Stimulated activated CD8-positive, alpha-beta memory T cell treated with anti-CD3 and anti-CD28 coated beads, Interleukin-15, amount 100 ng/mL, for 1 hour (primary cell): ENCODE results near the gene GJB2.

ENCODE experiments used
- DNase-seq: peaks from one replicate; pipeline ENCODE4 v3.0.0-alpha.2; 2020; ENCODE audit warnings: low read depth

The GJB2 gene

GRCh38 chr13:20192836-20193161 is at the start of gene GJB2:
GJB2 (minus strand) TSS chr13:20192938; CDS start chr13:20189581, 3,357 bp downstream.
- DNase-seq: no peak

- no peak for DNase-seq
Observed at GRCh38 chr13:20241593-20241992, 48.9 kb upstream of the GJB2 start.

- DNase-seq: no peak
Observed at GRCh38 chr13:20239748-20240147, 47.0 kb upstream of the GJB2 start.

GRCh38 chr13:20232556-20233277 is 40.0 kb upstream of the GJB2 start:
- no peak for DNase-seq

- no peak for DNase-seq
Observed at GRCh38 chr13:20231839-20232555, 39.3 kb upstream of the GJB2 start, which contains the start of gene GJB6. GJB6 (minus strand) TSS chr13:20232319; CDS start chr13:20223480, 8,839 bp downstream.

- DNase-seq: no peak
Observed at GRCh38 chr13:20230913-20231838, 38.4 kb upstream of the GJB2 start.

- no peak for DNase-seq
Observed at GRCh38 chr13:20227730-20228129, 35.0 kb upstream of the GJB2 start.

GRCh38 chr13:20227288-20227687 is 34.5 kb upstream of the GJB2 start:
- DNase-seq: no peak

GRCh38 chr13:20222553-20222952 is 29.8 kb upstream of the GJB2 start:
- DNase-seq: no peak

- DNase-seq: no peak
Observed at GRCh38 chr13:20221772-20222171, 29.0 kb upstream of the GJB2 start.

GRCh38 chr13:20219577-20219976 is 26.8 kb upstream of the GJB2 start:
- DNase-seq: no peak

- no peak for DNase-seq
Observed at GRCh38 chr13:20217168-20217567, 24.4 kb upstream of the GJB2 start.

- no peak for DNase-seq
Observed at GRCh38 chr13:20209948-20210347, 17.2 kb upstream of the GJB2 start.

- no peak for DNase-seq
Observed at GRCh38 chr13:20206698-20207235, 14.0 kb upstream of the GJB2 start.

GRCh38 chr13:20206065-20206697 is 13.4 kb upstream of the GJB2 start:
- DNase-seq: no peak

- no peak for DNase-seq
Observed at GRCh38 chr13:20198781-20199180, 6.0 kb upstream of the GJB2 start.

- no peak for DNase-seq
Observed at GRCh38 chr13:20197361-20197834, 4.7 kb upstream of the GJB2 start.

- no peak for DNase-seq
Observed at GRCh38 chr13:20195801-20196200, 3.1 kb upstream of the GJB2 start.

- DNase-seq: no peak
Observed at GRCh38 chr13:20193907-20194631, 1.3 kb upstream of the GJB2 start.

- no peak for DNase-seq
Observed at GRCh38 chr13:20193162-20193906, 596 bp upstream of the GJB2 start.
